ENCODE results near the gene CASKIN1.

CASKIN1 gene

GRCh38 chr16:2184962-2185361 is 11.4 kb downstream of the CASKIN1 start:
- Histone ChIP-seq H3K9me3 (ENCODE audit: low read length) (no peaks in the 10 kb centered on the region), H3K27ac (ENCODE audit: low read depth, low read length) (no peak overlapping the region), H3K4me1 (ENCODE audit: insufficient read depth, low read length) (no peaks in the 10 kb centered on the region), H3K4me3 (ENCODE audit: low read depth in 1 of 2, low read length in 2 of 2) (no peak overlapping the region), H3K36me3 (ENCODE audit: insufficient read depth, low read length) (no peaks in the 10 kb centered on the region), H3K9ac (ENCODE audit: low read length) (no peak overlapping the region), H3K27me3 (ENCODE audit: control insufficient read depth in 1 of 2, insufficient read depth in 2 of 2, low read length in 2 of 2) (no peaks in the 10 kb centered on the region)

GRCh38 chr16:2184346-2184745 is 12.1 kb downstream of the CASKIN1 start:
- Histone ChIP-seq H3K9me3 (ENCODE audit: low read length) (no peaks in the 10 kb centered on the region), H3K4me1 (ENCODE audit: insufficient read depth, low read length) (no peaks in the 10 kb centered on the region), H3K36me3 (ENCODE audit: insufficient read depth, low read length) (no peaks in the 10 kb centered on the region), H3K27me3 (ENCODE audit: control insufficient read depth in 1 of 2, insufficient read depth in 2 of 2, low read length in 2 of 2) (no peaks in the 10 kb centered on the region), H3K9ac (ENCODE audit: low read length) (no peak overlapping the region), H3K27ac (ENCODE audit: low read depth, low read length) (no peak overlapping the region), H3K4me3 (ENCODE audit: low read depth in 1 of 2, low read length in 2 of 2) (no peak overlapping the region)

- no peak overlapping the region for H3K4me3 ChIP-seq (ENCODE audit: low read depth in 1 of 2, low read length in 2 of 2)
- no peaks in the 10 kb centered on the region for H3K36me3 ChIP-seq (ENCODE audit: insufficient read depth, low read length)
- H3K9me3 ChIP-seq (ENCODE audit: low read length) = no peaks in the 10 kb centered on the region
- H3K27me3 ChIP-seq (ENCODE audit: control insufficient read depth in 1 of 2, insufficient read depth in 2 of 2, low read length in 2 of 2) = no peaks in the 10 kb centered on the region
- no peaks in the 10 kb centered on the region for H3K4me1 ChIP-seq (ENCODE audit: insufficient read depth, low read length)
- no peak overlapping the region for H3K9ac ChIP-seq (ENCODE audit: low read length)
- no peak overlapping the region for H3K27ac ChIP-seq (ENCODE audit: low read depth, low read length)
These were observed 12.7 kb downstream of the CASKIN1 start for GRCh38 chr16:2183671-2184070.

- no peaks in the 10 kb centered on the region for H3K27me3 ChIP-seq (ENCODE audit: control insufficient read depth in 1 of 2, insufficient read depth in 2 of 2, low read length in 2 of 2)
- no peak overlapping the region for H3K4me3 ChIP-seq (ENCODE audit: low read depth in 1 of 2, low read length in 2 of 2)
- no peaks in the 10 kb centered on the region for H3K4me1 ChIP-seq (ENCODE audit: insufficient read depth, low read length)
- no peak overlapping the region for H3K27ac ChIP-seq (ENCODE audit: low read depth, low read length)
- no peak overlapping the region for H3K9ac ChIP-seq (ENCODE audit: low read length)
- no peaks in the 10 kb centered on the region for H3K9me3 ChIP-seq (ENCODE audit: low read length)
- no peaks in the 10 kb centered on the region for H3K36me3 ChIP-seq (ENCODE audit: insufficient read depth, low read length)
These were observed 14.5 kb downstream of the CASKIN1 start for GRCh38 chr16:2181952-2182351.

- Histone ChIP-seq H3K4me1 (ENCODE audit: insufficient read depth, low read length) (no peaks in the 10 kb centered on the region), H3K27ac (ENCODE audit: low read depth, low read length) (no peak overlapping the region), H3K9ac (ENCODE audit: low read length) (no peak overlapping the region), H3K27me3 (ENCODE audit: control insufficient read depth in 1 of 2, insufficient read depth in 2 of 2, low read length in 2 of 2) (no peaks in the 10 kb centered on the region), H3K36me3 (ENCODE audit: insufficient read depth, low read length) (peaks cover 2% of the 10 kb centered on the region), H3K4me3 (ENCODE audit: low read depth in 1 of 2, low read length in 2 of 2) (no peak overlapping the region), H3K9me3 (ENCODE audit: low read length) (no peaks in the 10 kb centered on the region)
These were observed 15.2 kb downstream of the CASKIN1 start for GRCh38 chr16:2180962-2181923.

- H3K27me3 ChIP-seq (ENCODE audit: control insufficient read depth in 1 of 2, insufficient read depth in 2 of 2, low read length in 2 of 2) = no peaks in the 10 kb centered on the region
- peaks cover 10% of the 10 kb centered on the region for H3K36me3 ChIP-seq (ENCODE audit: insufficient read depth, low read length)
These were observed 15.9 kb downstream of the CASKIN1 start for GRCh38 chr16:2180461-2180860.

GRCh38 chr16:2179576-2179975 is 16.8 kb downstream of the CASKIN1 start:
- Histone ChIP-seq H3K27me3 (ENCODE audit: control insufficient read depth in 1 of 2, insufficient read depth in 2 of 2, low read length in 2 of 2) (no peaks in the 10 kb centered on the region), H3K27ac (ENCODE audit: low read depth, low read length) (no peak overlapping the region), H3K9me3 (ENCODE audit: low read length) (no peaks in the 10 kb centered on the region), H3K4me1 (ENCODE audit: insufficient read depth, low read length) (no peaks in the 10 kb centered on the region), H3K9ac (ENCODE audit: low read length) (no peak overlapping the region), H3K36me3 (ENCODE audit: insufficient read depth, low read length) (peaks cover 19% of the 10 kb centered on the region), H3K4me3 (ENCODE audit: low read depth in 1 of 2, low read length in 2 of 2) (no peak overlapping the region)

More at GRCh38 chr16:2180461-2180860, 15.9 kb downstream of the CASKIN1 start:
- Histone ChIP-seq H3K9me3 (ENCODE audit: low read length) (no peaks in the 10 kb centered on the region), H3K9ac (ENCODE audit: low read length) (no peak overlapping the region), H3K27ac (ENCODE audit: low read depth, low read length) (no peak overlapping the region), H3K4me3 (ENCODE audit: low read depth in 1 of 2, low read length in 2 of 2) (no peak overlapping the region), H3K4me1 (ENCODE audit: insufficient read depth, low read length) (no peaks in the 10 kb centered on the region)

- no peaks in the 10 kb centered on the region for H3K27me3 ChIP-seq (ENCODE audit: control insufficient read depth in 1 of 2, insufficient read depth in 2 of 2, low read length in 2 of 2)
- H3K27ac ChIP-seq (ENCODE audit: low read depth, low read length) = no peak overlapping the region
- peaks cover 23% of the 10 kb centered on the region for H3K36me3 ChIP-seq (ENCODE audit: insufficient read depth, low read length)
- no peaks in the 10 kb centered on the region for H3K9me3 ChIP-seq (ENCODE audit: low read length)
- H3K4me1 ChIP-seq (ENCODE audit: insufficient read depth, low read length) = no peaks in the 10 kb centered on the region
- H3K9ac ChIP-seq (ENCODE audit: low read length) = no peak overlapping the region
- H3K4me3 ChIP-seq (ENCODE audit: low read depth in 1 of 2, low read length in 2 of 2) = no peak overlapping the region
These were observed 17.3 kb downstream of the CASKIN1 start for GRCh38 chr16:2179107-2179501.

- Histone ChIP-seq H3K4me3 (ENCODE audit: low read depth in 1 of 2, low read length in 2 of 2) (no peak overlapping the region), H3K27ac (ENCODE audit: low read depth, low read length) (no peak overlapping the region), H3K27me3 (ENCODE audit: control insufficient read depth in 1 of 2, insufficient read depth in 2 of 2, low read length in 2 of 2) (no peaks in the 10 kb centered on the region), H3K9me3 (ENCODE audit: low read length) (no peaks in the 10 kb centered on the region), H3K36me3 (ENCODE audit: insufficient read depth, low read length) (peaks cover 26% of the 10 kb centered on the region), H3K4me1 (ENCODE audit: insufficient read depth, low read length) (no peaks in the 10 kb centered on the region), H3K9ac (ENCODE audit: low read length) (no peak overlapping the region)
These were observed 17.9 kb downstream of the CASKIN1 start for GRCh38 chr16:2178321-2179106.

- H3K4me1 ChIP-seq (ENCODE audit: insufficient read depth, low read length) = no peaks in the 10 kb centered on the region
- H3K27me3 ChIP-seq (ENCODE audit: control insufficient read depth in 1 of 2, insufficient read depth in 2 of 2, low read length in 2 of 2) = no peaks in the 10 kb centered on the region
- H3K9ac ChIP-seq (ENCODE audit: low read length) = no peak overlapping the region
- H3K27ac ChIP-seq (ENCODE audit: low read depth, low read length) = no peak overlapping the region
- H3K4me3 ChIP-seq (ENCODE audit: low read depth in 1 of 2, low read length in 2 of 2) = no peak overlapping the region
- H3K9me3 ChIP-seq (ENCODE audit: low read length) = no peaks in the 10 kb centered on the region
- peaks cover 33% of the 10 kb centered on the region for H3K36me3 ChIP-seq (ENCODE audit: insufficient read depth, low read length)
These were observed 18.8 kb downstream of the CASKIN1 start for GRCh38 chr16:2177561-2177960.

- H3K27me3 ChIP-seq (ENCODE audit: control insufficient read depth in 1 of 2, insufficient read depth in 2 of 2, low read length in 2 of 2) = no peaks in the 10 kb centered on the region
- H3K9me3 ChIP-seq (ENCODE audit: low read length) = no peaks in the 10 kb centered on the region
- peaks cover 33% of the 10 kb centered on the region for H3K36me3 ChIP-seq (ENCODE audit: insufficient read depth, low read length)
- H3K9ac ChIP-seq (ENCODE audit: low read length) = no peak overlapping the region
- no peak overlapping the region for H3K4me3 ChIP-seq (ENCODE audit: low read depth in 1 of 2, low read length in 2 of 2)
- H3K4me1 ChIP-seq (ENCODE audit: insufficient read depth, low read length) = no peaks in the 10 kb centered on the region
- no peak overlapping the region for H3K27ac ChIP-seq (ENCODE audit: low read depth, low read length)
These were observed 19.3 kb downstream of the CASKIN1 start for GRCh38 chr16:2177101-2177500.
